Glomerular visceral epithelial cell (primary cell): ENCODE measurements around the gene NTRK3.
"Not testable (repeated sequence)": the region's sequence is repeated elsewhere in the genome, so short reads cannot be mapped to it uniquely, and the experiment has no call there.

Experiments
- DNase-seq: peaks from one replicate; pipeline ENCODE4 v3.0.0-alpha.2; 2016; ENCODE audit errors: extremely low spot score

Gene NTRK3

DNA sequence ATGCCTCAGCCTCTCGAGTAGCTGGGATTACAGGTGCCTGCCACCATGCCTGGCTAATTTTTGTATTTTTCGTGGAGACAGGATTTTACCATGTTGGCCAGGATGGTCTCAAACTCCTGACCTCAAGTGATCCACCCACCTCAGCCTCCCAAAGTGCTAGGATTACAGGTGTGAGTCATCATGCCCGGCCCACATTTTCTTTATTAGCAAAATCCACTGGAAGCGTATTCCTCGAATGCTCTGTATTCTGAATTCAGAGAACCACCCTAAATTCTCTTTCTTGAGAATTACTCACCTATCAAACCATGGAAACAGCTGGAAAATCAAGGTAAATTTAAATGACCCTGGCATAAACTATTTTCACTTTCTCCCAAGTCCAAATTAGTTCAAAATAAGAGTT lies 223.1 kb downstream of the NTRK3 start:
- not testable (repeated sequence) for DNase-seq

- peak; percentile 42 for DNase-seq
Observed at GRCh38 chr15:88032787-88033186, 223.8 kb downstream of the NTRK3 start.

DNA sequence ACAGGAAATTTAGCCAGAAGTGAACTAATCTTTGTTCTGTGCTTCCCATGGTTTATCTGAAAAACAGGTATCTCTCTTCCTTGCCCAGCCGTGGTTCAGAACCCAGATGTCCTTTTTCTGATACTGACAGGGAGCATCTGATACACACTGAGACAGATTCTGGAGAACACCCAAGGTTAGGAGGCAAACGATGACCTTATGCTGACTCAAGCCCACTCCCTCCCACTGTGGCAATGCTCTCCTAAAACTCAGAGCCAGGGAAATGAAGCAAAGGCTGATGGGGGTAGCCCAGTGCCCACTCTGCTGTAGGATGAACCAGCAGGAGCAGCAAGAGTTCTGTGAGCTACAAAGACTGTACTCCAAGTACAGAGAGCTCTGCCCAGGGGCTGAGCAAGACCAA lies 225.1 kb downstream of the NTRK3 start:
- DNase-seq, result peak; percentile 5

GRCh38 chr15:88029696-88030095 lies 226.8 kb downstream of the NTRK3 start:
- DNase-seq, result peak; percentile 22

- no peak for DNase-seq
Observed at GRCh38 chr15:88028024-88028423, 228.5 kb downstream of the NTRK3 start.

DNA sequence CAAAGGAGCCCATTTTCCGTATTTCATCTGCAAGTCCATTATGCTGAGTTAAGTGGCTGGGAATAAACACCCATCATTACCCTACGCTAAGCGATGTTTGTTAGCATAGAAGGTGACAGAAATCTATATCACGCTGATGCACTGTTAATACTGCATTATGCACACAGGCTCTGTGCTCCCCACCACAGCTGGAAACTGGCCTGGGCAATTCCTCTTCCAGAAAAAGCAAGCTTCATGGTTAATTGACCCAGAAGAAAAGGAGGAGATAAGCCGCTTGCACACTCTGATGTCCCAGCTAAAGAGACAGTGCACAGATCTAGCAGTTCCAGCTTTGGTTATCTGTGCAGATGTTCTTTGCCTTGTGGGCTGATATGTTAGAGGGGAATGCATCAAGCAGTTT lies 232.6 kb downstream of the NTRK3 start:
- no peak for DNase-seq

- DNase-seq, result no peak
Observed at GRCh38 chr15:88022716-88023115, 233.8 kb downstream of the NTRK3 start.

- peak; percentile 25 for DNase-seq
Observed at GRCh38 chr15:88021601-88022000, 234.9 kb downstream of the NTRK3 start.

DNA sequence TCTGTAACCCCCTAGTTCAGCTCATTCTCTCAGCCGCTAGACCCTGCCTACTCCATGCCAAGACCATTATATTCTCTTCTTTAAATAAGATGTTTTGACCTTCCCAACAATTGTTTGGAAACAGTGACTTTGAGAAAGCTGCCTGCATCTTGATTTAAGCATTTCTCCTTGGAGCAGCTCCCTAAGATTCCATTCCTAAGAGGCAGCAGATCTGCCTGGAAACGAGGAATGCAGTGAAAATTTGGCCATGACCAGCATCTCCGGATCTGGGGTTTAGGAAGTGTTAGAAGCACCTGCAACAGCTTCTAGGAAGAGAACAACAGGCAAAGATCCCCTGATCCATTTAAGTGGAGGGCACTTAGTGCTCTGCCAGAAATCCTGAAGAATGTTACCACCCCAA lies 235.7 kb downstream of the NTRK3 start:
- DNase-seq, result no peak

DNA sequence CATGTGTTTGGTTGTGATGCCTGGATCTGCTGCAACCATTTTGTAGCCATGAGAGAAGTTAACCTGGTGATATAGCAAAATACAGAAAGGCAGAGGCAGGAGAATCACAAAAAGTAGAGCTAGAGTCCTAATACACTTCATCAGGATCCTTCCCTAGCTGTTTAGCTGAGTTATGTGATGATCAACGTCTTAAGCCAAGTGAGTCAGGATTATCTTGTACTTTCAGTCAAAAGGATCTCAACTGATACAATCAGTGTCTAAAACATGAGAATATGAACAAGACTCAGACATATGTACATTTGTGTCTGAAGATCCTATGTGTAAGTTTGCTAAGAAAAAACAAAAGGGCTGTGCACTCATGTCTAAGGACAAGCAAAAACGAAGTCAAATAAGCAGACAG lies 236.9 kb downstream of the NTRK3 start:
- no peak for DNase-seq

- DNase-seq, result peak; percentile 62
Observed at GRCh38 chr15:88018869-88019641, 237.5 kb downstream of the NTRK3 start.

DNA sequence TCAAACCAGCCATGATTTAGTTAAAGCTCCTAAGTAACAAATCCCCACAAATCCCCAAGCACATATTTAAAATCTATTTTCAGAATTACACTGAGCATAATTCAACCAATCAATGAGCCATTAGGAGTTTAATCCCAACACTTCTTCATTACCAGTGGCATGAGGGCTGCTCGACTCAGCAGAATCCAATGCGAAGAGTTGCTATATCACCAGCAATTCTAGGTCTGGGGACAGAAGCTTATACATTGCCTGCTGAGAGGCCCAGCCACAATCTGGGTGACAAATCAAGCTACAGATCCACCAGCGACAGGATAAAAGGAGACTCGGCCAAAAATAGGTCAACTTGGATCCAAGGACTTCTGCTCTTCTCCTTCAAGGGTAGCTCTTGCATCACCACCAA lies 238.8 kb downstream of the NTRK3 start:
- no peak for DNase-seq

GRCh38 chr15:88016406-88016805 lies 240.1 kb downstream of the NTRK3 start:
- no peak for DNase-seq

DNA sequence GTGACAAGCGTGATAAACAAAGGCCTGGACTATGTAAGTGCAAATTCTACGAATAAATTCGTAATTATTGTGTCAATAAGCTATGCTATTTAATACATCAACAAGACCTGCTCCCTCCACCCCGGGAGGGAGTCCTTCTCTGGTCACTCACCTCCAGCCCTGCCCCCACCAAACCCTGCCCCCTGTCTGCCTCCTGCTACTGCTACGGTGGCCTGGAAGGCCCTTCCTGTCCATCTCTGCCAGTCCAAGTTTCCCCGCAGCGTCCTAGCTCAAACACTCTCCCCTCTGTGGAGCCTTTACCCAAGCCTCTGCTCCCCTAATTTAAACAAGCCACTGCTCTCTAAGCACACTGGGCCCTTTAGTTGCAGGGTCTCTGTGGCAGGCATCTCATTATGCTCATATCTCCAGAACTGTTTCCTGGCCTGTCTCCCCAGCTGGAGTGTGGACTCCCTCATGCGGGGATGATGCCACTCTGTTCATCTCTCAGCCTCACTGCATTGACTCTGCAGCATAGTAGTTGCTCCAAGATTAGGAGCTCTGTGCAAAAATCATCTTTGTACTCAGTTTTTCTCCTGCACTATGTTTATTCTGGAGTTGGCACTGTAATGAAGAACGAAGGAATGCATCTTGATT lies 241.2 kb downstream of the NTRK3 start:
- DNase-seq, result no peak

- no peak for DNase-seq
Observed at GRCh38 chr15:88014454-88015160, 241.9 kb downstream of the NTRK3 start.

GRCh38 chr15:88013111-88013510 lies 243.4 kb downstream of the NTRK3 start:
- no peak for DNase-seq

DNA sequence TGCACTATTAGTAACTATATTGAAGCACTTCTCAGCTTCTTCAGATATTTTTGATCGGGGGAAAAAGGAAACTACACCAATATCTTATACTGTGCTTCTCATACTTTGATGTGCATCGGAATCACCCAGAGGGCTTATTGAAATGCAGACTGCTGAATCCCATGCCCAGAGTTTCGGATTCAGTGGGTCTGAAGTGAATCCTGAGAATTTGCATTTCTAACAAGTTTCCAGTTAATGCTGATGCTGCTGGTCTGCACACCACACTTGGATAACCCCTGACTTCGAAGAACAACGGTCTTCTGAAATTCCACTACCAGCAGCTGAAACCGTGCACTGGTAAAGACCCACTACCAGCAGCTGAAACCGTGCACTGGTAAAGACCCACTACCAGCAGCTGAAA lies 243.9 kb downstream of the NTRK3 start:
- DNase-seq, result no peak

- no peak for DNase-seq
Observed at GRCh38 chr15:88012233-88012632, 244.3 kb downstream of the NTRK3 start.

GRCh38 chr15:88011533-88011932 lies 245.0 kb downstream of the NTRK3 start:
- no peak for DNase-seq

DNA sequence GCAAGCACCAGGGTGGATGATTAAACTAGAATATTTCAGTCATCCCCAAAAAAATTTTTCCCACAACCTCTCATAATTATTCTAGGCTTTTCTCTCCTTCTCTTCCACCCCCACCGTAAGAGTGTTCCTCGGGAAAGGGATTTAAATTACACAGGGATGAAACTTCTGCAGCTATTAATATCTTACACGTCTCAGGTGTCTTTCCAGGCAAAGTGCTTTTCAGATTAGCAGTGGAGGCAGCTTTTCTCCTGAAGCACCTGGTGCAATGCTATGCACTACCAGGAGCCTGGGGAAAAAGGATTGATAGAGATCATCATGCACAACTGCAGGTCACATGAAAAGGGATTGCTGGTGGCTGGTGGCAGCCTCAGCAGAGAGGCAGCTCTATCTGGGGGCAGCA lies 250.4 kb downstream of the NTRK3 start:
- DNase-seq, result no peak

DNA sequence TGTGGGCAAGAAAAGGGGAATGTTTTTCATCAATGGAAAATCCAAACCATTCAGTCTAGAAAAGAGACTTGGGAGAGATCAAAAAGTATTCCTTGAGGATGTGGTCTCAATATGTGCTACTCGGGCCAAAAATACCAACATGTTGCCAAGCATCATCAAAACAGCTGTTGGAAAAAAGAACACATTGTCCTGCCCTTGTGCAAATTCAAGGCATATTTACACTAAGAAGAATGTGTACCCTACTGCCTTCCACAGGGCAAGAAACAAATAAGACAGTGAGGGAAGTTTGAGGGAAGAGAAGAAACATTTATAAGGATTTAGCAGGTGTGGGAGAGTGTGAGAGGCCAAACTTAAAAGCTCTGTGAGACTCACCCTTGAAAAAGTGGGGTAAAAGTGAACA lies 252.1 kb downstream of the NTRK3 start:
- no peak for DNase-seq

DNA sequence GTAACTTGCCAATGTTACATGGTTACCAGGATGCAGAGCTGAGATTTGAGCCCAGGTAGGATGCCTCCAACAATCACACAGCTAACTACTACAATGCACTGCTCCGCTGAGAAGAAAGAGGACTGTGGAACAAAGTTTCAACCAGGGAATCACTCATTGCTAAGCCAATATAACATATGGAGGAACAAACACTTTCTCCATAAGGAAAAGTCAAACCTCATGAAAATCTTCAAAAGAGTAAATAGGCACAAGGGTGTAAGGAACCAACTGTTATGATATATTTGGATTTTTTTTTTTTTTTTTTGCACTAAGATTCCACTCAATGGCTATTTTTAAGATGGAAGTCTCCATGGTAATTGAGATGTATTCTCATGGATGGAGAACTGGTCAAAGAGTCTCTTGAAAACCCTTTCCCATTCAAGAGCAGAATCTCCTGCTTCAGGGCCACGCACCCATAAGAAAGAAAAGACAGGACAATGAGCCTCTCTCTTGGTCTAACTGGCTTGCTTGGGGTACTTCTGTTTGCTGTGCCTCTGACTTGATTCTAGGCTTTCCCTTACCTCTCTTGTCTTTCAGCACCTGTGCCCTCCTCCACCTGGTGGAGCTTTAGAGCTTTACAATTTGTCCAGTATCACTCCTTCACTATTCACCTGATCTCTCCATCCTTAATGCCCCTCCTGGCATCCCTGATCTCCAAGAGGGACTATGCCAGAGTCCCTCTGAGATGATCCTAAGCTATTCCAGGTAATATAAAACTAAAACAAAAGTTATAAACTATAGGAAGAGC lies 252.8 kb downstream of the NTRK3 start:
- no peak for DNase-seq
